Esophagus muscularis mucosa (tissue), 4 donors: ENCODE measurements around the gene GSN. TPM values are rescaled to one million over a fixed set of nuclear protein-coding genes. Genes with fewer than 3 reads are reported as not detected.

Experiments used
- DNase-seq: peaks from one replicate; pipeline ENCODE4 v3.0.0-alpha.2; 2017; ENCODE audit errors: extremely low spot score
- H3K27ac ChIP-seq, 4 donors: fragments of 200-600 bp; sonication (generic); replicated peaks in 1 of 4; 1 replicate in 3 of 4; 2 replicates in 1 of 4; pipeline ENCODE4 v1.5.1; 2016 to 2019; ENCODE audit warnings: mild to moderate bottlenecking in 1 of 4
- H3K27me3 ChIP-seq, 4 donors: fragments of 200-600 bp; sonication (generic); one replicate each; pipeline versions ENCODE4 v1.5.1 to v1.6.0; 2016 to 2019
- H3K36me3 ChIP-seq, 4 donors: fragments of 200-600 bp; sonication (generic); one replicate each; pipeline ENCODE4 v1.5.1; 2016 to 2019
- H3K4me1 ChIP-seq, 4 donors: fragments of 200-600 bp; sonication (generic); one replicate each; pipeline ENCODE4 v1.5.1; 2016 to 2019
- H3K4me3 ChIP-seq, 4 donors: fragments of 200-600 bp; sonication (generic); 1 replicate in 2 of 4; 2 replicates in 2 of 4; pipeline ENCODE4 v1.5.1; 2016 to 2019; ENCODE audit warnings: mild to moderate bottlenecking in 4 of 4, moderate library complexity in 1 of 4
- H3K9me3 ChIP-seq, 4 donors: fragments of 200-600 bp; sonication (generic); 1 replicate in 3 of 4; 2 replicates in 1 of 4; pipeline ENCODE4 v1.5.1; 2016 to 2019
- EP300 ChIP-seq: sonication (generic); formaldehyde crosslinking; IDR thresholded peaks from one replicate; pipeline ENCODE4 v1.6.1; 2017; ENCODE audit warnings: antibody characterized with exemption
- POLR2A ChIP-seq: fragments of 450-650 bp; IDR thresholded peaks from one replicate; pipeline ENCODE4 v1.6.1; 2017; ENCODE audit warnings: antibody characterized with exemption, moderate library complexity, mild to moderate bottlenecking, low read depth
- POLR2AphosphoS5 ChIP-seq, 2 donors: sonication (generic); formaldehyde crosslinking; IDR thresholded peaks; one replicate each; pipeline ENCODE4 v1.6.1; 2017; ENCODE audit warnings: antibody characterized with exemption in 2 of 2
- WGBS: methylation state at CpG from one replicate; pipeline ENCODE4 v1.1.5; 2018; 5-methylcytosine and 5-hydroxymethylcytosine counted together
- intact Hi-C: fragments of 100-400 bp; cut with DNase I; formaldehyde crosslinking; loops from one replicate; pipeline ENCODE4 v1.15.1; 2023
- total RNA-seq, 4 donors: library from RNA; depleted of rRNA; stranded (reverse); fragments of >200 nt; gene quantifications; one replicate each; pipeline versions ENCODE4 v1.1.0 to v1.2.1, GENCODE V29; 2016
- TF ChIP-seq, protein P1 (sequence below), 3 experiments: fragments of 200-600 bp in 2 of 3; fragments of 450-650 bp in 1 of 3; sonication (generic) in 2 of 3; IDR thresholded peaks; one replicate each; pipeline ENCODE4 v1.5.1; 2017 to 2019; ENCODE audit warnings: antibody characterized with exemption in 3 of 3, mild to moderate bottlenecking in 2 of 3, moderate library complexity in 1 of 3

GSN gene
- total RNA-seq, 4 donors from 2014 or later = 2,509 to 3,811 (median 3,170) TPM

DNA sequence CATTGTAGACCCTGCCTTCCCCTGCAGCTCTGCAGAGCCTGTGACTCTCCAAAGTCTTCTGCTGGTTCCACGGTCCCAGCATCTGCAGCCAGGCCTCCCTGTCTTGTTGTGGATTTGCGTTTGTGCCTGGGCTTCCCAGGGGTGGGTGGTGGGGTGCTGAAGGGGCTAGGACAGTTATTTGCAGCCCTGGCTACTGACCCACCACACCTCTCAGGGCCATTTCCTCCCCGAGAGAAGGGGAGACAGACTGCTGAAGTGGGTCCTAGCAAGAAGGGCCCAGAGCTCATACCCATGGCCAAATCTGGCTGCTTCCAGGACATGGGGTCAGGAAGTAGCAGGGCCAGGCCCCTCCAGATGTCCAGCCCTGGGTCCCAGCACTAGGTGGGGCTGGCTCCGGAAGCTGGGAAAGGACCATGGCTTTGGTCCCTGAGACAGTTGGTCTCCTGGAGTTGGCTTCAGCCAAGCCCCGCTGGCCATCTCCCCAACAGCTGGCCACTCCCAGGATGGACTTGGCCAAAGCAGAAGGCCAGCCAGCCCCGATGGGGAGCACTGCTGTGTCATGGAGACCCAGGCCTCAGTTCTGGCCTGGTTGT, 26.3 kb downstream of the GSN start:
- 37% methylated on average over 3 of the region's 6 CpGs for WGBS
- Histone ChIP-seq H3K27me3 (no peaks in the 10 kb centered on the region), H3K4me3 (peak overlapping the region; percentile 20 to 40 (median 37)), H3K9me3 (no peaks in the 10 kb centered on the region), H3K4me1 (peaks cover 91 to 100% (median 100%) of the 10 kb centered on the region in 4 donors), H3K36me3 (peaks cover 0 to 9% (median 0%) of the 10 kb centered on the region in 4 donors), H3K27ac (peak overlapping the region; percentile 93 to 99 (median 95))
- DNase-seq = no peak
- TF ChIP-seq EP300 (no peak), POLR2AphosphoS5 (IDR thresholded peaks at IDR 0.05) (no peak), POLR2A (no peak)
- TF ChIP-seq, protein P1, sequence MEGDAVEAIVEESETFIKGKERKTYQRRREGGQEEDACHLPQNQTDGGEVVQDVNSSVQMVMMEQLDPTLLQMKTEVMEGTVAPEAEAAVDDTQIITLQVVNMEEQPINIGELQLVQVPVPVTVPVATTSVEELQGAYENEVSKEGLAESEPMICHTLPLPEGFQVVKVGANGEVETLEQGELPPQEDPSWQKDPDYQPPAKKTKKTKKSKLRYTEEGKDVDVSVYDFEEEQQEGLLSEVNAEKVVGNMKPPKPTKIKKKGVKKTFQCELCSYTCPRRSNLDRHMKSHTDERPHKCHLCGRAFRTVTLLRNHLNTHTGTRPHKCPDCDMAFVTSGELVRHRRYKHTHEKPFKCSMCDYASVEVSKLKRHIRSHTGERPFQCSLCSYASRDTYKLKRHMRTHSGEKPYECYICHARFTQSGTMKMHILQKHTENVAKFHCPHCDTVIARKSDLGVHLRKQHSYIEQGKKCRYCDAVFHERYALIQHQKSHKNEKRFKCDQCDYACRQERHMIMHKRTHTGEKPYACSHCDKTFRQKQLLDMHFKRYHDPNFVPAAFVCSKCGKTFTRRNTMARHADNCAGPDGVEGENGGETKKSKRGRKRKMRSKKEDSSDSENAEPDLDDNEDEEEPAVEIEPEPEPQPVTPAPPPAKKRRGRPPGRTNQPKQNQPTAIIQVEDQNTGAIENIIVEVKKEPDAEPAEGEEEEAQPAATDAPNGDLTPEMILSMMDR (IDR thresholded peaks at IDR 0.05) = no peak
- intact Hi-C loops = no loop called here

DNA sequence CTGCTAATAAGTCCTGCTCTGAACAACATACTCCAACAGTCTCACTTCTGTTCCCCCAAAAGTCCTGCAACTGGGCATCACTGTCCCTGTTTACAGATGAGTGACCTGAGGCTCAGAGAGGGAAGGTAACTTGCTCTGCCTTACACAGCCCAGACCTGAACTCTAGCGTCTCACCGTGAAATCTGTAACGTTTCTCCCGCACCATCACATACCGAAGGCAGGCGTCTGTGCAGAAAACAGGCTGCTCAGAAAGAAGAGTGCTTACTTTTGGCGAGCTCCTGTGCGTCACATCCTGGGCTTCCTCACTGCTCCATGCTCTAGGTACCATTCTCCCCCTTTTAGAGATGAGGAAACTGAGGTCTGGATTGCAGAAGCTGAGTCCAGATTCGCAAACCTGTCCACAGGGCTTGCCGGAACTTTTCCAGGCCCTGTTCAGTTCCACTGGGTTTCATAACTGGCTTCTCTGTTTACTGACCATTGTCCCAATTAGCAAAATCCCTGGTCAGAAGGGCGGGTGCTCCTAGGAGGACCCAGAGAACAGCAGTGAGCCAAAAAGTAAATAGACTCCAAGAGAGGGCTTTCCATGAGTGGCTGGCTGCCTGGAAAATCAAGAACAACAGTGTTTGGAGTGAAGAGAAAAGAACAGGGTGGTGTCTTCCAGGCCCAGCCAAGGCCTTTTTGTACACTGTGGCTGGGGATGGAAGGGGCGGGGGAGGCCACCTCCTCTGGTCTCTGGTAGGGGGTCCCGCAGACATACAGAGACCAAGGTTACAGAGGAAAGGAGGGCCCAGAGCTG, 27.1 kb downstream of the GSN start:
- Histone ChIP-seq H3K9me3 (no peaks in the 10 kb centered on the region), H3K27ac (peak overlapping the region; percentile 93 to 99 (median 95)), H3K27me3 (no peaks in the 10 kb centered on the region), H3K4me1 (peaks cover 83 to 96% (median 95%) of the 10 kb centered on the region in 4 donors), H3K4me3 (peak overlapping the region; percentile 20 to 40 (median 37)), H3K36me3 (peaks cover 0 to 9% (median 0%) of the 10 kb centered on the region in 4 donors)
- 60% methylated on average over 12 of the region's 13 CpGs for WGBS
- no peak for DNase-seq
- TF ChIP-seq POLR2AphosphoS5 (IDR thresholded peaks at IDR 0.05) (peak in 1 of 2 donors; percentile 82), POLR2A (no peak)
- intact Hi-C loops = no loop called here

DNA sequence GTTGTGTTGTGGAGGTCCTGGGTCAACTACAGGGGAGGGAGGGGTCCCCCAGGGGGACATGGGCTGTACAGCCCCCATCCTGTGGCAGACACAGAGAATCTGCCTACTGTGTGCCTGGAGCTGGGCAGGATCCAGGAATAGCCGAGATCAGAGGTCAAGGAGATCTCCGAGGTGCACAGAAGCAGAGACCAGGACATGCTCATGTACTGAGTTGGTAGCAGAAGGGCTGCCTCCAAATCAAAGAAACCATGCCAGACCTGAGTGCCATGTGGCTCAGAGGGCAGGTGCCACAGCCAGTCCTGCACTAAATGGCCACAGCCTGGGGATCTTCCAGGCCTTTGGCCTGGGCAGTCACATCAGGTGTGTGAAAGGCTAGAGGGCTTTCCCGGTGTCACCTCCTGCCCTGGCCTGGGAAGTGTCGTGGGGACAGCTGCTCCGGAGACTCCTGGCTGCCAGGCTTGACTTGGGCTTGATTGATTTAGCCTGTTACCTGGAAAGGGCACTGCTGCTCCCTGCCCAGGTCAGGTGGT, 27.8 kb downstream of the GSN start:
- no peak for TF ChIP-seq POLR2AphosphoS5 (IDR thresholded peaks at IDR 0.05)
- TF ChIP-seq, protein P1 (IDR thresholded peaks at IDR 0.05) = no peak
- TF ChIP-seq POLR2A = no peak
- TF ChIP-seq EP300 = no peak
- Histone ChIP-seq H3K4me3 (peak overlapping the region in 2 of 4 donors; percentile 34 to 40), H3K27ac (peak overlapping the region; percentile 93 to 99 (median 95)), H3K4me1 (peaks cover 78 to 95% (median 93%) of the 10 kb centered on the region in 4 donors), H3K36me3 (peaks cover 0 to 9% (median 0%) of the 10 kb centered on the region in 4 donors), H3K27me3 (no peaks in the 10 kb centered on the region), H3K9me3 (no peaks in the 10 kb centered on the region)
- intact Hi-C loops = no loop called here
- DNase-seq = no peak
- 36% methylated on average over 5 of the region's 5 CpGs for WGBS

DNA sequence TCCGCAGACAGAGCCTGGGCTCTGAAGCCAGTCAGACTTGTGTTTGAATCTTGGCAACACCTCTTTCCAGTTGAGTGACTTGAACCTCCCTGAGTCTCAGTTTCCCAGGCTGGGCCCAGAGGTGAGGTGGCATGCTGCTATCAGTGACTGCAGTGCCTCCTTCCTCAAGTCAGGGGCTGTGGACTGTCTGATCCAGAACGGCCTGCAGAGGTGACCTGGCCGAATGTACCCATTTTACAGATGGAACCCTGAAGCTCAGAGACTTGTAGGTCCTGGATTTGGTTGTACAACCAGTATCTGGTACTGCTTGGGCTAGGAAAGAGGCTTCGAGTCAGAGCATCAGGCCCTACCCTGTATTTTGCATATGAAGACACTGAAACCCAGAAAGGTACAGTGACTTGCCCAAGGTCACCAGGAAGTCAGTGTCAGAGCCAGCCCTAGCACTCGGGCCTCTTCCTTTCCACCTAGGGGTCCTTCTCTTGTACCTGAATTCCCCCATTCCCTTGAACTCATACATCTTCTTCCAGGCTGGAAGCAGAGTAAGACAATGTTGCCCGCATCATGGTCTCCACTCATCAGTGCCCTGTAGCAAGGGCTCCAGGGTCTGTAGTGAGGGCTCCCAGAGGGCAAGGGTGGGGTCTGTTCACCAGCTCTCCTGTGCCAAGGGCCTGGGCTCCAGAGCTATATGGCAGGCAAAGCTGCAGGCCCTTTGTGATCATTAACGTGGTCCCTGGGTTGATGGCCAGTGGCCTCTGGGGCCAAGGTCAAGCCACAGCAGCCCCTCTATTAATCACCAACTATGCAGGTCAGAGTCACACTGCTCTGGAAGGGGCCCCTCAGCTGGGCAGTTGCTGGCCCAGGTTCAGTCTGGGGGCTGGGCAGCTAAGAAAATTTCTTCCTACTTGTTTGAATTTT, 28.5 kb downstream of the GSN start:
- 65% methylated on average over 2 of the region's 7 CpGs for WGBS
- intact Hi-C loops = no loop called here

More for the DNA sequence above, 28.5 kb downstream of the GSN start:
- H3K27ac ChIP-seq = peak overlapping the region; percentile 93 to 99 (median 95)
- no peaks in the 10 kb centered on the region for H3K9me3 ChIP-seq
- TF ChIP-seq EP300 = no peak
- TF ChIP-seq, protein P1 (IDR thresholded peaks at IDR 0.05) = no peak
- no peak for TF ChIP-seq POLR2A
- no peak for TF ChIP-seq POLR2AphosphoS5 (IDR thresholded peaks at IDR 0.05)
- H3K4me1 ChIP-seq = peaks cover 82 to 96% (median 93%) of the 10 kb centered on the region in 4 donors
- peaks cover 0 to 10% (median 2%) of the 10 kb centered on the region in 4 donors for H3K36me3 ChIP-seq
- no peaks in the 10 kb centered on the region for H3K27me3 ChIP-seq
- no peak for DNase-seq
- no peak overlapping the region for H3K4me3 ChIP-seq
